OCI-LY1 (cell line): ENCODE data around the gene TIMM23.
"Not testable (repeated sequence)": the region's sequence is repeated elsewhere in the genome, so short reads cannot be mapped to it uniquely, and the experiment has no call there.

Source experiments
- CTCF ChIP-seq: fragments of 200-600 bp; sonication (generic), shearing (Covaris generic); IDR thresholded peaks from 2 replicates; pipeline ENCODE4 v1.5.1; 2017; ENCODE audit warnings: mild to moderate bottlenecking, antibody characterized with exemption, low read length, moderate library complexity, mixed read lengths
- EZH2 ChIP-seq: fragments of 200-600 bp; sonication (generic), shearing (Covaris generic); IDR thresholded peaks from 2 replicates; pipeline ENCODE4 v1.8.0; 2017; ENCODE audit warnings: borderline replicate concordance, mixed run types, mild to moderate bottlenecking, antibody characterized with exemption, low read length, moderate library complexity, mixed read lengths

GRCh38 chr10:45972106-45972812 is at the start of gene TIMM23:
- not testable (repeated sequence) for TF ChIP-seq EZH2, CTCF
